Muscle of back (tissue), 11 donors: ENCODE results near the gene ELMOD3. TPM values are rescaled to one million over a fixed set of nuclear protein-coding genes. Genes with fewer than 3 reads are reported as not detected.
A peak's percentile ranks its signal among the peaks of the same experiment; 100 is the strongest.
"Not testable (repeated sequence)": the region's sequence is repeated elsewhere in the genome, so short reads cannot be mapped to it uniquely, and the experiment has no call there.

ENCODE experiments used
- DNase-seq, 3 donors: peaks; one replicate each; pipeline versions ENCODE4 v3.0.0 to v3.0.0-alpha.2; 2013
- polyA plus RNA-seq, 10 donors: library from polyadenylated mRNA; unstranded; fragments of 120-200 nt; gene quantifications; one replicate each; pipeline ENCODE4 v1.2.1, GENCODE V29; 2013; ENCODE audit not compliant: insufficient read length in 10 of 10

Gene ELMOD3
- polyA plus RNA-seq, 10 donors: 11.1 to 21.3 (median 13.8) TPM

DNA sequence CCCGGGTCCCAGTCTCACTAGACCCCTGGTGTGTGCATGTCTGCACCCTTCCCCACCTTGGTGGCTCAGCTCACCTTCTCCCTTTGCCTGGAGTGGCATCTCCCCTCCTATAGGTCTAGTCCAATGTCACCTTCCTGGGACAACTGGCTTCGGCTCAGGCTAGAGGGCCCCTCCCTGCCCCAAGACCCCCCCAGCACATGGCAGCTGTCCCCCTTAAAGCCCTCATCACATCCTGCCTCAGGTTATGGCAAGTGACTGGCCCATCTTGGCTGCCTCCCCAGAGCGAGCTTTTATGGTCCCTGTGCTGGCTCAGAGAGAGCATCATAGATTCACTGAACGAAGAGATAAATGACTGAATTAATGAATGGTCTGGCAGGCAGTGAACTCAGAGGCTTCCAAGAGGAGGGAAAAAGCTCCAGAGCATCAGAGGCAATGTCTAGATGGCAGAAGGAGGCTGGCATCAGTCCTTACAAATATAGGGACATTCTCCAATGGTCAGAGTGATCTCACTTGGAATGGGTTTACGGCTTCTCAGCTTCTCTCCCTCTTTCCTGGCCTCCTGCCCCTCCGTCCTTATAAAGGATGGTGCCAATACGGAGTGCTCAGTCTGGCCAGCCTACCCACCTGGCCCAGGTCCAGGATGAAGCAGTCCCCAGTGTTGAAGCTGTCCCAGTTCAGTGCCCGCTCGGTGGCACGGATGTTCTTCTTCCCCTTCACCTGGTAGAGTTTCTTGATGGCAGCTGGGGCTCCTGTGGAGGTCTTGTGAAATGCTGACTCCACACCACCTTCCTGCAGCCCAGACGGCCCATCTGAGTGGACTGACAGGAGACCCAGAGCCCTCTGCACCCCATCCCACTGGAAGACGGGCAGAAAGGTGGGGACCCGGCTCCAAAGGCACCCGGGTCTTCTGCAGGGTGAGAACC, 46.2 kb downstream of the ELMOD3 start:
- DNase-seq: no peak

DNA sequence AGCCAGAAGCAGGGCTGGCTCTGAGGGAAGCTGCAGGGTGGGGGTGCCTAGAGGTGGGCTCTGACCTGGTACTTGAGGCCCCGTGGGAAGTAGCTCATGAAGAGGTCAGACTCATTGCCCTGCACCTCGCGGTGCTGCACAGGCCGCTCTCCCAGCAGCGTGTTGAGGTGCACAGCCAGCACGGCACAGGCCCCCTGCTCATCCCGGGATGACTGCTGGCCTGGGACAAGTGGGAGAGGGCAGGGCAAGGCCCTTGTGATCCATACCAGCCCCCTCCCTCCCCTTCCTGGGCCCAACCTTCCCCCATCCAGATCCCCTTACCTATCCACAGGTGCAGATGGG, 46.9 kb downstream of the ELMOD3 start:
- no peak for DNase-seq

DNA sequence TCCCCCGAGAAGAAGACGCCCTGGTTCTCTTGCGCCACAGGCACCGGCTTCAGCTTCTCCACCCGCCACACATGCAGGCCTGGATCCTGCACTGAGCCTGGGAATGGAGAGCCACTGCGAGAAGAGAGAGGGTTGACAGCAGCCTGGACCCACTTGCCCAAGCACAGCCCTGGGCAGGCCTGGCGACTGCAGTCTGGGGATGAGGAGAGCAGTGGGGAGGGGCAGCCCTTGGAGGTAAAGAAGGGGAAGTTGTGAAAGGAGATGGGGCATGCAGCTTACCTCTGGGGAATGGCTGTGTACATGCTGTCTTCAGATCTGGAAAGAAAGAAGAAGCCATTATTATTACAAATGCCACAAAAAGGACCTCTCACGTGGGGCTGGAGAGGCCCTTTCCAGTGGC, 47.3 kb downstream of the ELMOD3 start:
- no peak for DNase-seq

DNA sequence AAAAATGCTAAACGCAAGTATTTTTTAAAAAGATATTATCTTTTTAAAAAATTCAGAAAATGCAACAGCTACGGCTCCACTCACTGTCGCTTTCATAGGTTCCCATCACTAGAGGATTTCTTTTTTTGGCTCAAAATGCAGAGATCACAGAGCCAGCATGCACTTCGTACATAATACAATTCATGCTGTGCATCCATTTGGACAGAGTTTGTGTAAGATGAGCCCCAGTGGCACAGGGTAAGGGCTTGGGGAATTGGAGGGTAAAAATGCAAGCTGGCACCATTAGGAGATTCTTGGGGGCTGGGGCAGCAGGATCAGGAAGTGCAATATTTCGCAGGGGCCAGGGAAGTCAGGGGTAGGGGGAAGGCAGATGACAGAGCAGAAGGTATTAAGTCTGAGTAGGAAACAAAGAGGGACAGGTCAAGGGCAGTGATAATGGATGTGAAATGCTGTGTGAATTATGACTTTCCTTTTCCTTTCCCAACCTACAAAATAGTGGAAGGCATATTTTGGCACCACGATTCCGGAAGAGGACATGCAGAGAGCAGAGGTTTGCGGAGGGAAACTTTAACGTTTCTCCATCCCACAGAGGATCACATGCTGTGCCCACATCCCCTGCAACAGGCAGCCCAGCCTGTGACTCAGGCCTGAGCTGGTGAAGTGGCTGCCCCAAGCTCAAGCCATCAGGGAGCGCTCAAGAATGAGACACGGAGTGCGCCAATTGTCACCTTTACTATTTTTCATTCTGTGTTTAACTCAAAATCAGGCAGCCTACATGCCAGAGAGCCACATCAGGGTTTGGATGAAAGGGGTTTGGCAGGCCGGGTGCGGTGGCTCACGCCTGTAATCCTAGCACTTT, 50.9 kb downstream of the ELMOD3 start:
- peak in 1 of 3 donors; percentile 55 for DNase-seq

DNA sequence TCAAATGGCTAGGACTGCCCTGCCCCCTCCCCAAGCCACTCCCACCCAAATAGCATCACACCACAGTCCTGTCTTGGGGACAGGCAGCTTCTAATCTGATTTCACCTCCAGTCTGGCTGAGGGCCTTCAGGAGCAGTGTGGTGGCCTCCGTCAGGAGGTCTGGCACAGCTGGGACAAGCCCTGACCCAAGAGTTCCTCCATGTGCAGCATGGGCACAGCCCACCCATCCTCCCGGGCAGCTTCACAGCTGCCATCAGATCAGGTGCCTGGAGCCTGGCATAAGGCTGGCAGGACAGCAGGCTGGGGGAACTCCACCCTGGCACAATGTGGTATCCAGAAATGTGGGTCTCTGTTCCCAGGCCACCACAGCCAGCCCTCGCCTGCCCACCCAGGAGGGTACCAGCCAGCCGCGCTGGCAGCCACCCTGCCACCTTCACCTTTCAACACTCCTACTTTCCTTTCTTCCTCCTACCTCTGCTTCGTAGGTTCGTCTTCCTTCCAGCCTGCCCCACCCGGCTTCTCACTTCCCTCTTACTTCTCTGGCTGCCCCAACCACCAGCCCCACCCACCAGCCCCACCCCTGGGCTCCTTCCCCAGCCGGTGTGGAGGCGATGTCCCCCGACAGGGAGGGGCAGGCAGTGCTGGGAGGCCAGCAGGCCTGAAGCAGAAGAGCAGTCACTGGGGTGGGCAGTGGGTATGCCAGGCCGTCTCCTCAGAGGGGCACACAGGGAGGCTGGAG, 55.4 kb downstream of the ELMOD3 start, which contains the start of gene CAPG:
Gene CAPG, minus strand, starts transcription at position 522 of the 739 bp plus-strand sequence. CDS start 8,221 bp downstream, outside the sequence.
- DNase-seq: peak in 1 of 3 donors; percentile 31

DNA sequence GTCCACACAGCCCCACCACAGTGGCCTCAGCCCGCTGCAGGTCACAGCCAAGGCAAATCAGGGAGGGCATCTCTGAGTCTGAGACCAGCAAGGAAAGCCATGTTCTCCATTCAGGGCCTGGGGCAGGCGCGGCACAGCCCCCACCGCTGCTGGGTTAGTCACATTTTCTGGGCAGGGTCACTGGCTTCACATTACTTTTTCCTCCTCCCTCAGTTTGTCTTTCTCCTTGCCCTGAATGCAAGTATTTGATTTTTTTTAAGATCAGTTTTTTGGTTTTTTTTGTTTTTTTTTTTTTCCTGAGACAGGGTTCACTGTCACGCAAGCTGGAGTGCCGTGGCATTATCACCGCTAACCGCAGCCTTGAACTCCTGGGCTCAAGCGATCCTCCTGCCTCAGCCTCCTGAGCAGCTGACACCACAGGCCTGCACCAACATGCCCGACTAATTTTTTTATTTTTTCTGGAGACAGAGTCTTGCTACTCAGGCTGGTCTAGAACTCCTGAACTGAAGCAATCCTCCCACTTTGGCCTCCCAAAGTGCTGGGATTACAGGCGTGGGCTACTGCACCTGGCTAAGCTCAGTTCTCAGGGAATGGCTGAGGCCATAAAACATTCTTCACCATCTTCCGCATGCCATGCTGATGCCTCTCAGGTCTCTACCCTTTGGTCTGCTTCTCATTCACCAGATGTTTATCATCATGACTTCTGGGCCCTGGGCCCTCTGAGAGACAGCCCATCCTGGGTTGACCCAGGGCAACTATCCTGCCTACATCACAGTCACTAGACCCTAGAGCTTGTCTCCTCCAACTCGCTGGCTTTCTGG, 56.2 kb downstream of the ELMOD3 start:
- no peak for DNase-seq

DNA sequence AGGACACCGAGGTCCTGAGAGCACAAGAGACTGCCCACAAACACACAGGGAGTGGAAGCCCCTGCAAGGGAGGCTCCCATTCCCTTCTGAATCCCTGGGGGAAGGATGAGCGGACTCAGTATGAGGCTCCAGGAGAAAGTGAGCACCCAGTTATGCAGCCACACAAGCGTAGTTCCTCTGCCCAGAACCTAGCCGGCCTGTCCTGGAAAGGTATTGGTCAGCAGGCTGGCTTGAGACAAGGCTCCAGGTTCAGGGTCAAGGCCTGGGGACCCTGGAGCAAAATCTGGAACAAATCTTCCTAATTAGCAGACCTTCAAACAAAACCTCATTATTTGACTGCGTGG, 56.8 kb downstream of the ELMOD3 start:
- DNase-seq: no peak

DNA sequence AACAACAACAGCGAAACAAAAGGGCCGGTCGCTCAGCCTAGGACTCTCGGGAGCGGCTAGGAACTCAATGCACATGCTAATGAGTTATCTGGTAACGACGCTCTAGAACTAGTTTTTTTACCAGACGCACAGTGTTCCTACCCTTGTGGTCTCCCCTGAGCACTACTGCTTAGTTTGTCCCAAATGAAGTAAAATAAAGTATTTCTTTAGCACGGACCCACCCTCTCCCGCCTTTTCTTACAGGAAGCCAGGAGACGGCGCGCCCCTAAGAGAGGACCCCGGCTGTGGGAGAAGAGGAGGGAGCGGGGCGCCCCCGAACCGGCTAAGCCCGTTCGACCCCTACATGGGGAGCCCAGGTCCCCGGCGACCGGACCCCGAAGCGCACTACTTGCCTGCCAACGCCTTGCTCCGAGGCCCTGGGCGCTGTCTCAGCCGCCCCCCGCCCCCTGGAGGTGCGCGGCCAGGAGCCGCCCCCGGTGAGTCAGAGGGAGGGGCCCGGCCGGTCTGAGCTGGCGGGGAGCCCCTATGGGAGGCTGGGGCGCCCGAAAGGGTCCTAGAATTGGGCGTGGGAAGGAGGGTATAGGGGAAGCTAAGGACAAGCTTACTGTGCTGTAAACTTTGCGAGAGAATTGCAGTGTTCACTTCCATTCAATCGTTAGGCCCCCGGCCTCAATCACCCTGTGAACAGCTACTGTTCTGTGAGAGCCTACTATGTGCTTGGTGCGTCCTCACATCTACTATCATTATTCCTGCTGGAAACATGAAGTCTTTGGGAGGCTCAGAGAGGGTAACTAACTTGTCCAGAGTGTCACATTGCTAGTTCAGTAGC, 59.2 kb downstream of the ELMOD3 start:
- DNase-seq: peak in 1 of 3 donors; percentile 84

DNA sequence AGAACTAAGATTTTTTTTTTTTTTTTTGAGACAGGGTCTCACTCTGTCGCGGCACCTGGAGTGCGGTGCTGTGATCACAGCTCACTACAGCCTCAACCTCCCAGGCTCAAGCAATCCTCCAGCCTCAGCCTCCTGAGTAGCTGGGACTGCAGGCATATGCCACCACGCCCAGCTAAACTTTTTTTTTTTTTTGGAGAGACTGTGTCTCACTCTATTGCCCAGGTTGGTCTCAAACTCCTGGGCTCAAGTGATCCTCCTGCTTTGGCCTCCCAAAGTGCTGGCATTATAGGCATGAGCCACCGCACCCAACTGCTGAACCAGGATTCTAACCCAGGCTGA, 59.8 kb downstream of the ELMOD3 start:
- not testable (repeated sequence) for DNase-seq

DNA sequence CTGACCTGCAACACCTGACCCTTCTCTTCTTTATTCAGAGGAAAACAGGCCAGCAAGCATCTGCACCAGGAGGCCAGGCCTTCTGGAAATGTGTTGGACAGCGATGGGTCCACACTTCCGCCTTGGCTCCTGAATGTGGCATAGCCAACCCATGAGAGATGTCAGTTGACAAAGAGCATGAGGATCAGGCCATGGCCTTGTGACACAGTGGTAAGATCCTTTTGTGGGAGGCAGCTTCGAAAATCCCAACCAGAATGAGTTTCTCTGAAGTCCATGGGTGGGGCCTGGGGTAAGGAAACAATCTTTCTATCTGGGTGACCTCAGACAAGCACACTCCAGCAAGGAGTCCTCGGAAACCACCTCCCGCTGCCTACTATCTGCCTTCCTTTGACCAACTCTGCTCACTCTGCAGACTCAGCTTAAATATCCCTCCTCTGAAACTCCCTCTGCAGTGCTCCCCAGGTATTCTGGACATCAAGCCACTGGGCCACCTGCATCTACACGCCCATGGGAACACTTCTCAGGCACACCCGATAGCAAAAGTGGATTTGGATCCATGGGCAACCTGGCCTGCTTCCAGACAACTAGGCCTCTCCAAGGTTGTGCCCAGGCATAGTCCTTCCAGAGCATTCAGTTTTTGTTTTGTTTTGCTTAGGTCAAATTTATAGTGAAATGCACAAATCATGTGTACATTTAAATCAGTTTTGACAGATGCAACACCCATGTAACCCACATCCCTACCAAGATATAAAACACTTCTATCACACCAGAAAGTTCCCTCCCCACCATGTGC, 60.4 kb downstream of the ELMOD3 start:
- no peak for DNase-seq

DNA sequence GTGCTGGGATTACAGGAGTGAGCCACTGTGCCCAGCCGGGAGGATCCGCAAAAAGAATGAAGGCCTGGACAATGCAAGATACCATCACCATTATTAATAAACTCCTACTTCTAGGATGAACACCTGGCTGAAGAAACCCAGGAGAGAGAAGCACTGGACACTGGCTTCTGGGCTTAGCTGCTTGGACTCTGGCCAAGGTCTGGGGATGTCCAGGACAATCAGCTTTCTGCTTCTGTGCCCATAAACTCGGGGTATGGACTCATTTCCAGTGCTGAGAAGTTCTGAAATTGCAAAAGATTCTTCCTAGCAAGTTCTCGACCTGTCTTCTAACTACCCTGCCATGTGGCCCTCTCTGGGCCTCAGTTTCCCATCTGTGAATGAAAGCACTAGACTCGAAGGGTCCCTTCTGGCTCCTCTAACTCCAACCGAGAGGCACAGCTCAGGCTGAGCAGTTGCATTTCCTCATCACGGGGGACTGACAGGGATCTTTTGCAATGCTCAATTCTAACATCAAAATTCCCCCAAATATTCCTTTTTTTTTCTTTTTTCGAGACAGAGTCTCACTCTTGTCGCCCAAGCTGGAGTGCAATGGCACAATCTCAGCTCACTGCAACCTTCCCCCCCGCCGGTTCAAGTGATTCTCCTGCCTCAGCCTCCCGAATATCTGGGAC, 61.5 kb downstream of the ELMOD3 start:
- DNase-seq: no peak

DNA sequence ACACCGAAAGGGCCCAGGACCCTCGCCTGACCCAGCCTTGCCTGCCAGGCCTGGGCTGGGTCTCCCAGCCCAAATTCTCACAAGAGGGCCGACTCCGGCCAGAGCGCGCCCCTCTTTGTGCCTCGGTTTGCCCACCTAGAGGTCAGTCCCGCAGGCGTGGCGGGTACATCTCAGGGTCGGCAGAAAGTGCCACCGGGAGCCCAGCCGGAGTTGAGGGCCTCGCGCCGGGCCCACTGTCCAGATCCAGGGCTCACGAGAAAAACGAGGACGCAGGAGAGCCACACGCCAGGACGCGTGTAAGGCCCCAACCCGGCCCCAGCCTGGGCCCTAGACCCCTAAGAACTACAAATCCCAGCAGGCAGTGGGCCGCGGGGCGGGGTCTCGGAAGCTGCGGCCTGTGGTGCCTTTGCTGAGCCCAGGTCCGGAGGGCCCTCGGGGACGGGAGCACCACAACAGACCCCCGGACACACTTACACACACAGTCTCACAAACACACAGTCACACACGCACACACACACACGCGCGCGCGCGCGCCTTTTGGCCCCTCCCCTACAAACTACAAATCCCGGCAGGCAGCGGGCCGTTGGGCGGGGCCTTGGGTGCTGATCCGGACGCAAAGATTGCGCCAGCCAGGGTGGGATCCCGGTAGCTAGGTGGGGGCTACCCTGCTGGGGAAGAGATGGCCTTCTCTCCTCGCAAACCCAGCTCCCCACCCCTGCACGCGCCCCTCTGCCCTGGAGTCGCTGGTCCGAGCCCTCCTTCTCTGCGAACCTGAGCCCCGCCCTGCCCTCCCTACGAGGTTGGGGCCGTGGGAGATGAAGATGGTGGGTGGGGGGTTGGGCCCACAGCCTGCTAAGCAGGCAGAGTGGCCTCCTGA, 63.8 kb downstream of the ELMOD3 start, which contains the start of gene SH2D6:
Gene SH2D6, plus strand, starts transcription at position 583 of the 877 bp plus-strand sequence. CDS start 10,752 bp downstream, outside the sequence.
- peak; percentile 83 to 97 (median 92) for DNase-seq

DNA sequence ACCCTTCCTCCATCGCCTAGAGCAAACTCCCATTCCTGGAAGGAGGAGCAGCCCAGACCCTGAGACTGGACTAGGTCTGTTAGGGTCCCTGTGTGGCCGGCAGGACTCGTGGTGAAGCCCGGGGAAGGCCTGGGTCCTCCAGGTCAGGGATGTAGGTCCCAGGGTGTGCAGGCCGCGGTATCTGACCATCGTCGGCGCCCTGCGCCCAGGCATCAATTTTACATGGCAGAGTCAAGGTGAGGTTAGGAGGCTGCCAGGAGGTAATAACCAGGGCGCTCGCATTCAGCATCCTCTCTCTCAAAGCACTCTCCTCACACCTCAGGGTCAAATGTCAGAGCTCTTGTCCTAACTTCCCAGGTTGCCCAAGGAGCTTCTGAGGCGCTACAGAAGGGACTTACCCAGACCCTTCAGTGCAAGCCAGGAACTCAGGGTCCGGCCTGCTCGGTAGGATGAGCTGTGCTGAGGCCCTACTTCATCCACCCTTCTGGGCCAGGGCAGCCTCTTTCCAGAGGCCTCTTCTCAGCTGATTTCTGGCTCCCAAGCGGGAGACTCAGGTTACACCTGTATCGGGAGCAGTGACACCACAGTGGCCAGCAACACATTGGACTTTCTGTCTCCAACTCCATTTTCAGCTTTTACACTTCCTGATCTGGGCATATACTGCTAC, 64.6 kb downstream of the ELMOD3 start:
- DNase-seq: no peak

DNA sequence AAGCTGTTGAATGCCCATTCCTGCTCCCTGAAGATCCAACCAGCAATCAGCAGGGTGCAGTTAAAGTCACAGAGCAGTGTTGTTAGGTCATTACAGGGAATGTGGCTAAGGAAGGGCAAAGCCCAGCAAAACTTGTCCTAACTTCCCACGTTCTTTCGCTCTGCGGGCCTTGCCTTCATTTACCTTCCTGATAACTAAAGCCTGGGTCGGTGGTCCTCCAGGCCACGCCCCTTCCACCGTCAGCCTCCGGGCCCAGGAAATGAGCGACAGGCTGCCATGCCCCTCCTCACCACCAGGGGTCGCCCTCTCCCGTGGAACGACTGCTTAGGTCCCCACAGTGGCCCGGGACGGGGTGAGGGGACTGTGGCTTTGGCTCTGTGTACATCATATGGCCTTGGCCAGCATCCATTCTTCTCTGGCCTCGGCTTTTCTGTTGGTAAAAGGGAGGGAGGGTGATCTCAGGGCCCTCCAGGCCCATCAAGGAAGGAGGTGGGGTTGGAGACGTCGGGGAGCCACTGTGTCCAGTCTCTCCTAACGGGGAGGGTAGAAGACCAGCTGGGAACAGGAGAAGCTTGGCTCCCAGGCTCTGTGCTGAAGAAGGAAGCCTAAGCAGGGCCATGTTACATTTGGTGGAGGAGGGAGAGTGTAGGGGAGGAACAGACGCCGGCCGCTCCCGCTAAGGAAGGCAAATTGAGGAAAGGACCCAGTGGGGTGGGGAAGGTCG, 66.1 kb downstream of the ELMOD3 start:
- DNase-seq: peak; percentile 74 to 94 (median 90)

DNA sequence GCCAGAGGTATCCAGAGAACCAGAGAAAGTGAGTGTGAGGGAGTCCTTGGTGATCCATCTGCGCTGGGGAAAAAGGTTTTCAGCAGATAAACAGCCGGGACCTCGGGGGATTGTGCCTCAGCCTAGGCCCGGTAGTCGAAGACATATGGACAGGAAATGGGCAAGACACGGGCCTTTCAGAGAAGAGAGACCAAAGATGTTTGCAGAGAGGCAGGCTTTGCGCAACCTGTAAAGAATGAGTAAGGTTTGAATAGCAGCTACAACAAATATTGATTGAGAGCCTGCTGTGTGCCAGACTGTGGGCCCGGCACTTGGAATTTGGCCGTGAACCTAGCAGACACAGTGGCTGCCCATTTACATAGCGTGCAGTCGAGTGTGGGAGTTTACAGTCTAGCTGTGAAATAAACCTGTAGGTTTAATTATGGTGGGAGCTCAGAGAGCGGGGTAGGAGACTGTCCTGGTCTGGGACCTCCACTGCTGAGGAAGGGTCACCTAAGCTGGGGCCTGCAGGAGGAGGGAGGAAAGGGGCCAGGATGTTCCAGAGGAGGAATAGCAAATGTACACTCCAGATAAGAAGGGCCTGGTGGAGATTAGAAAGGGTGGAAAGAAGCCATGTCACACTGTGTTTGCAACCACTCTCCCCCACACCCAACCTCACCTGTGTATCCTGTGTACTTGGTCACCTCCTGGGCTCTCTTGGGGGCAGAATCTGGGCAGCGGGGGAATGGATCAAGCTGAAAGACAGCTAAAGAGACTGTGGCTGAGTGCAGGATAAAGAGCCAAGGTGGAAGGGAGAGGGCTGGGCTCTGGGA, 66.9 kb downstream of the ELMOD3 start:
- DNase-seq: no peak
